HG03354 (cell line): Measurements from ENCODE around the gene NAXD.
"Not testable (repeated sequence)": the region's sequence is repeated elsewhere in the genome, so short reads cannot be mapped to it uniquely, and the experiment has no call there.

Experiments used
- ATAC-seq: cut with Tn5 transposase; IDR thresholded peaks from one replicate; pipeline ENCODE4 v1.9.1; 2021; ENCODE audit warnings: mild to moderate bottlenecking; ENCODE audit not compliant: unreplicated experiment, poor library complexity, severe bottlenecking

The NAXD gene

GRCh38 chr13:110657196-110657595 is 41.9 kb downstream of the NAXD start:
- ATAC-seq = no peak

DNA sequence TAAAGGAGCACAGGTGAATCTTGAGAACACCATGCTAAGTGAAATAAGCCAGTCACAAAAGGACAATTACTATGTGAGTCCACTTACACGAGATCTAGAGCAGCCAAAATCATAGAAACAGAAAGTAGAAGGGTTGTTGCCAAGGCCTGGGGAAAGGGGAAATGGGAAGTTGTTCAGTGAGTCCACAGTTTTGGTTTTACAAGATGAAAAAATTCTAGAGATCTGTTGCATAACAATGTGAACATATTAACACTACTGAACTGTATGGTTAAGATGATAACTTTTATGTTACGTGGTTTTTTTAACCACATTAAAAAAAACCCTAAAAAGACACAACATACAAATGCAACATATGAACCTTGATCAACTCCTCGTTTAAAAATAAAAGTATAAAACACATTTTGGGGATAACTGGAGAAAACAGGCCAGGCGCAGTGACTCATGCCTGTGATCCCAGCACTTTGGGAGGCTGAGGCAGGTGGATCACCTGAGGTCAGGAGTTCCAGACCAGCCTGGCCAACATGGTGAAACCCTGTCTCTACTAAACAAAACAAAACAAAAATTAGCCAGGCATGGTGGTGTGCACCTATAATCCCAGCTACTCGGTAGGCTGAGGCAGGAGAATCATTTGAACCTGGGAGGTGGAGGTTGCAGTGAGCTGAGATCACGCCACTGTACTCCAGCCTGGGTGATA is 43.0 kb downstream of the NAXD start:
- ATAC-seq = peak; percentile 87

DNA sequence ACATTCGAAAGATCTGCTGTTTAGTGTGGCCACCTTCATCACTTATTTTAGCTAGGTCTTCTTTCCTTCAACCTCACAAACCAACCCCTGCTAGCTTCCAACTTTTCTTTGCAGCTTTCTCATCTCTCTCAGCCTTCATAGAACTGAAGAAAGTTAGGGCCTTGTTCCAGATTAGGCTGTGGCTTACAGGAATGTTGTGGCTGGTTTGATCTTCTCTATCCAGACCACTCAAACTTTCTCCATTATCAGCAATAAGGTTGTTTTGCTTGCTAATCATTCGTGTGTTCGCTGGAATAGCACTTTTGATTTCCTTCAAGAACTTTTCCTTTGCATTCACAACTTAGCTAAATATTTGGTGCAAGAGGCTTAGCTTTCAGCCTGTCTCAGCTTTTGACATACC is 45.9 kb downstream of the NAXD start:
- ATAC-seq = no peak

DNA sequence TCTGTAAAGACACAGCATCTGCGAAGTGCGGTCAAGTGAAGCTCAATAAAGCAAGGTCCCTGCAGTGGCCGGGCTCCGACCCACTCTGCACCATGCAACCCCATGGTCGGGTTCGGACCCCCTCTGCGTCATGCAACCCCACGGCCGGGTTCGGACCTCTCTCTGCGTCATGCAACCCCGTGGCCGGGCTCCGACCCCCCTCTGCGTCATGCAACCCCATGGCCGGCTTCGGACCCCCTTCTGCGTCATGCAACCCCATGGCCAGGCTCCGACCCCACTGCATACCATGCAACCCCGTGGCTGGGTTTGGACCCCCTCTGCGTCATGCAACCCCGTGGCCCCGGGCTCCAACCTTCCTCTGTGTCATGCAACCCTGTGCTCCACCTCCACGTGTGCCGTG is 46.7 kb downstream of the NAXD start:
- ATAC-seq = no peak

DNA sequence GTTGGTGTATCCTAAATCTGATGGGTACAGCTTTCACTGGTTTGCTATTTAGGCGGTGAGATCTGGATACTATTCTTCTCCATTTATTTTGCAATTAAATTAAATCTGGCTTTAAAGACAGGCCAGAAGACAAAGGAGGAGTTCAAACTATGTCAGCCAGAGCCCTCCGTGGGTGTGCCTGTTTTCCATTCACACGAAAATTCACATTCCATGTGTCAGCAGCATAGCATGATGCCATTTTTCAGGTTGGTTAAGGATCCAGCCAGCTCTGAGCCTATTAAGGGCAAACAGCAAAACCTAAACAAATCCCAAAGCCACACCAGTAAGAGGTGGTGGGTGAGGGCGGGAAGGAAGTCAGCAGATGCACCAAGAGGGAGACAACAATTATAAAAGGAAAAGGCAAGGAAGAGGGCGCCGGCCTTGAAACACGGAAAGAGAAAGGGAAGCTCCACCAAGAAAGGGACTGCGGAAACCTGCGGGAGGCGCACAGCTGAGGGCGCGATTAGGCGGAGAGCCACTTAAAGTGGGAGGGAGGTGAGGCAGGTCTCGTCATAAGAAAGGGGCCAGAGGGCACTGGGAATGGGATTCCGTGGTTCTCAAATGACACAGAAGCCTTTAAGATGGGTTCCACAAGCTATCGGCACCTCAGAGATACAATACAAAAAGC is 47.6 kb downstream of the NAXD start:
- ATAC-seq = no peak

- ATAC-seq = no peak
Observed at GRCh38 chr13:110663491-110663890, 48.1 kb downstream of the NAXD start.

DNA sequence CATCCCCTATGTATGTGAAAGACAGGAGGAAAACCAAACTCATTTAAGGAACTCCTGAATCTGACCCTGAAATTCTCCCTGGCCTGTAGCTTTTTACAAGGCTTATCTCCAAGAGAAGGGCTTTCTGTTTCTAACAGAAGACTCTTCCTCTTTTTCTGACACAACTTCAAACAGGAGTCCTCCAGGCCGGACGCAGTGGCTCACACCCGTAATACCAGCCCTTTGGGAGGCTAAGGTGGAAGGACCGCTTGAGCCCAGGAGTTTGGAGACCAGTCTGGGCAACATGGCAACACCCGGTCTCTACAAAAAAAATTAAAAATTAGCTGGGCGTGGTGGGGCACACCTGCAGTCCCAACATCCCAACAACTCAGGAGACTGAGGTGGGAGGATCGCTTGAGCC is 48.7 kb downstream of the NAXD start:
- ATAC-seq = no peak

GRCh38 chr13:110664673-110665072 is 49.3 kb downstream of the NAXD start:
- no peak for ATAC-seq

- ATAC-seq = no peak
Observed at GRCh38 chr13:110665491-110666254, 50.3 kb downstream of the NAXD start.

DNA sequence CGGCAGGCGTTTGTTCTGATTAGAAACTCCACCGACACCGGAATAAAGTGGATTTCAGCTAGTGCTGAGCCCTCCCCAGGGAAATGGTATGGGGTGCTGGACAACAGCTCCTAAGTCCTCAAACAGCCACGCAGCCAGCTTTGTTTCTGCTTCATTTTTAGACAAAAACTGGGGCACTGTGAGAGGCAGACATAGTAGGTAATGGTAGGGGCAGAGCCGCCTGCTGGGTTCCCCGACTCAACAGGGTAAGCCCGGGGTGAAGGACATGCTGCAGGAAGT is 50.8 kb downstream of the NAXD start:
- ATAC-seq = no peak

- no peak for ATAC-seq
Observed at GRCh38 chr13:110669036-110669435, 53.7 kb downstream of the NAXD start.

DNA sequence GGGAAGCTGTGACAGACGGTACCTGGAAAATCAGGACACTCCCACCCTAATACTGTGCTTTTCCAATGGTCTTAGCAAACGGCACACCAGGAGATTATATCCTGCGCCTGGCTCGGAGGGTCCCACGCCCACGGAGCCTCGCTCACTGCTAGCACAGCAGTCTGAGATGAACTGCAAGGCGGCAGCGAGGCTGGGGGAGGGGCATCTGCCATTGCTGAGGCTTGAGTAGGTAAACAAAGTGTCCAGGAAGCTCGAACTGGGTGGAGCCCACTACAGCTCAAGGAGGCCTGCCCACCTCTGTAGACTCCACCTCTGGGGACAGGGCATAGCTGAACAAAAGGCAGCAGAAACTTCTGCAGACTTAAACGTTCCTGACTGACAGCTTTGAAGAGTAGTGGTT is 54.5 kb downstream of the NAXD start:
- ATAC-seq = not testable (repeated sequence)

DNA sequence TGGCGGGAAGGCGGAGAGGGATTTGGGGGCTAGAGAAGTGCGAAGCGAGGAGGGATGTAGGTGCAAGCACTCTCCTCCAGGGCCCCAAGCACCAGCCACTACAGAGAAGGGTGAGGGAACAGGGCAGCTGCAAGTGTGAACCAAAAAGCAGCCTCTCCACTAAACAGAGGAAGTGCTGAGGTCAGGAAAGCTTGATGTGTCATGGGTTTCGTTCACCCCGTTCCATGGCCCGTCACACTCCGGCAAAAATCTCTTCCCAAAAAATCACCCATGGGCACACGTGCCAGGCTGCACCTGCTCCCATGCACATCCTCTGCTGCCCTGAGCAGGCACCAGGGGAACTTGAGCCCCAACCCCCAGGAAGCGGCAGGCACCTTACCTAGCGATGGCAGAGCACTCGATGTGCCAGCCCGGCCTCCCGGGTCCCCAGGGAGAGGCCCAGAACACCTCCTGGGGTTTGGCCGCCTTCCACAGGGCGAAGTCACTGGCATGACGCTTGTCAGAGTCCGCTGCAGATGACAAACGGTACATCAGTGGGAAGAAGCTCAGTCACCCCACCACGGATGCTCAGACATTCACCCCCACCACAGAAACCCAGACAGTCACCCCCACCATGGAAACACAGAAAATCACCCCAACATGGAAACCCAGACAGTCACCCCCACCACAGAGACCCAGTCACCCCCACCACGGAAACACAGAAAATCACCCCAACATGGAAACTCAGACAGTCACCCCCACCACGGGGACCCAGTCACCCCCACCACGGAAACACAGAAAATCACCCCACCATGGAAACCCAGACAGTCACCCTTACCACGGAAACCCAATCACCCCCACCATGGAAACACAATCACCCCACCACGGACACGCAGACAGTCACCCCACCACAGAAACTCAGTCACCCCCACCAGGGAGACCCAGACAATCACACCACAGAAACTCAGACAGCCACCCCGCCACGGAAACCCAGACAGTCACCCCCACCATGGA is 61.5 kb downstream of the NAXD start:
- ATAC-seq = peak; percentile 75

DNA sequence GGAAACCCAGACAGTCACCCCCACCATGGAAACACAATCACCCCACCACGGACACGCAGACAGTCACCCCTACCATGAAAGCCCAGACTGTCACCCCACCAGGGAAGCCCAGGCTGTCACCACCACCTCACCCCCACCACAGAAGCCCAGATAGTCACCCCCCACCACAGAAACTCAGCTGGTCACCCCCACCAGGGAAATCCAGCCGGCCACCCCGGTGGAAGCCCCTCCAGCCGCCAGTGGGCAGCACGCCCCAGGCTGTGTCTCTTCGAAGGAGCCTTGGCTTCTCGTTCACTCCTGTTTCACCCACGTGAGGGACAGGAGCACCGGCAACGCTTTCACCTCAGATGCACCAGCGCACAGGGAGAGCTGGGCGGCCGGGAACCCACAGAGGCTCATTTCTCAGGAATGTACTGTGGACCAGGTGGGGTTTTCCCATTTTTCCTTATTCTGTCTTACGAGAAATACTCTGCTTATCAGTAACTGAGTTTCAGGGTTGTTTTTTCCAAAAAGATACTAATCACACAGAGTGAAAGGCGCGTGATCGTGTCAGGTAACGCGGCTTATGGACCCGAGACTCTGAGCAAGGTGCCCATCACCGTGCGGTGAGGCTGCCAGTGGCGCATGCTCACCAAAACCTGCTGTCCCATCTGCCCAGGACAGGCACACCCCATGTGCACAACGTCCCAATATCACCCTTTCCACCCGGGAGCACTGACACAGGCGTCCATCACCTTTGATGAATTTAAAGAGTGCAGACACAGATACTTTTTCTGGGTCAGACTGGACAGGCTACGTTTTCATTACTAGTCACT is 62.6 kb downstream of the NAXD start:
- ATAC-seq = no peak

GRCh38 chr13:110680852-110681251 is 65.5 kb downstream of the NAXD start:
- no peak for ATAC-seq

DNA sequence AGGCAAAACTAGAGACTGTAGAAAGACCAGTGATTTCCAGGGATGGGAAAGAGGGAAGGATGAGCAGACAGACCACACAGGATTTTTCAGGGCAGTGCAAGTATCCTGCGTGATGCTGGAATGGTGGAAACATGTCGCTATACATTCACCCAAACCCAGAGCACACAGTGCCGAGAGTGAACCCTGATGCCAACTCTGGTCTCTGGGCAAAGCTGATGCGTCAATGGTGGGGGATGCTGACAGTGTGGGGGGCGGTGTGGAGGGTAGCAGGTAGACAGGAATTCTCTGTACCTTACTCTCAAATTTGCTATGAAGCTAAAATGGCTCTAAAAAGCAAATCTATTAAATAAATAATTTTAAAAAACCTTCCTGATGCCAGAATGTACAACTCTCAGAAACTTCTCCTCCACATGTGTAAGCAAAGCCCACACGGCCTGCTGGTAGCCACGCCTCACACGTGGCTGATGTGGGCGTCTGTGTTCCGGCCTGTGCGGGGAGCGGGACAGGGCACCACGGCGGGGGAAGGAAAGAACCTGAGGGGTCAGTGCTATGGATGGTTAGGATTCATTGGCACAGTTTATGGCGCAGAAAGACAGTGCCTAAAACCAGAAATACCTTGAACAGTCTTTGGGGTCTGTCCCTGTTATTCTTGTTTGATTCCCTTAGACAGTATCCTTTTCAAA is 66.7 kb downstream of the NAXD start:
- ATAC-seq = no peak

DNA sequence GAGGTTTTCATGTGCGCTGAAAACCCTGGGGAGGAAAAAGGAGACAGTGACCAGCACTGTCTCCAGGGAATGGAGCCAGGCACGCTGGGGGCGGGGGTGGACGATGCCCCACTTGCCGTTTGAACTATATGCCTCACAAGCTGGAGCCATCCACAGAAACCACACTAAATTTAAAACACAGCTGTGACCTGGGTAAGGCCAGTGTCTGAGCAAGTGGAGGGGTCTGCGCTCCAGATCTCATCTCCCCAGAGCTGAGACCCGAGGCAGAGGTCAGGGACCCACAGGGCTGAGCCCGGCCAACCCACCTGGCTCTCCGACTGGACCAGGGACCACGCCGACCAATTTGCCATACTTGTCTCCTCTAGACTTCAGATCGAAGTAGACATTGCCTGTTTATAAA is 67.4 kb downstream of the NAXD start:
- no peak for ATAC-seq

GRCh38 chr13:110683203-110683883 is 68.0 kb downstream of the NAXD start:
- ATAC-seq = no peak
